HUES6 (cell line): ENCODE results near the gene SMIM43.

Experiments used
- H3K27ac ChIP-seq: 2 replicates; pipeline ENCODE4 v1.7.0; 2013; ENCODE audit warnings: low read depth, mild to moderate bottlenecking, low read length, inconsistent platforms
- H3K27me3 ChIP-seq: 2 replicates; pipeline ENCODE4 v1.6.1; 2013; ENCODE audit warnings: low read length; ENCODE audit not compliant: control insufficient read depth, insufficient read depth
- H3K36me3 ChIP-seq: 2 replicates; pipeline ENCODE4 v1.6.1; 2013; ENCODE audit warnings: low read length; ENCODE audit not compliant: control insufficient read depth, insufficient read depth
- H3K4me1 ChIP-seq: 2 replicates; pipeline ENCODE4 v1.6.1; 2013; ENCODE audit warnings: low read length; ENCODE audit not compliant: control insufficient read depth, insufficient read depth
- H3K4me3 ChIP-seq: 2 replicates; pipeline ENCODE4 v1.5.1; 2013; ENCODE audit warnings: low read depth, low read length
- H3K9ac ChIP-seq: one replicate; pipeline ENCODE4 v1.6.1; 2013; ENCODE audit warnings: mild to moderate bottlenecking, low read length
- H3K9me3 ChIP-seq: 2 replicates; pipeline ENCODE4 v1.6.1; 2013; ENCODE audit warnings: low read depth, low read length; ENCODE audit not compliant: control insufficient read depth, insufficient read depth

Gene SMIM43

DNA sequence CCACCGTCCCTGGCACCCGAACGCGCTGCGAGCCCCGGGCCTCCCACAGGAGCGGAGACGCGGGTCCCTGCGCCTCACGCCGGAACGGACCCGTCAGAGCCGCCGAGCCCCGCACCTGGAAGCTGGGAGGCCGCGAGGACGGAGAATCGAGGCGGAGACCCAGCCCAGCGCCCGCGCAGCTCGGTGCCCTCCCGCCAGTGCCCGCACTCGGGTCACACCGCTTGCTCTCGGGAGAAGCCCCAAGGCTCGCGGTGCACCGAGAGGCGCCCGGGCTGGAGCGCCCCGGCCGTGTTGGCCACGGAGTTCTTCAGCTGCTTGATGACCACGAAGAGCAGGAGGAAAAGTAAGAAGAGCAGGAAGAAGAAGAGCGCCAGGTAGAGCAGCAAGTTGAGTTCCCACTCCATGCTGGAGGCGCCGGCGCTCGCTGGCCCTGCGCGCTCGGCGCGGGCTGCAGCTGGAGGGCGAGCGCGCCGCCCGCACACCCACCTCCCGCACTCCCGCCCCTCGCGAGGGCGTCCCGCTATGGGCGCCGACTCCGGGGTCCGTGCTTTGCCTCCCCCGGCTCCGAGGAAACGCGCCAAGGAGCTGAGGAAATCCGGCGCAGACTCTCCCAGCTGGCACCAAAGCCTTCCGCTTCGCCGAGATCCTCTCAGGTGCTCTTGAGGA, at the start of gene SMIM43:
TSS of gene SMIM43 (minus strand) at position 463 of the 666 bp plus-strand sequence. CDS start at position 404, 59 bp downstream.
- Histone ChIP-seq H3K27me3 (peaks cover 76% of the 10 kb centered on the region), H3K27ac (no peak within 1 kb of the TSS), H3K4me1 (peaks cover 17% of the 10 kb centered on the region), H3K36me3 (no peaks in the 10 kb centered on the region), H3K9me3 (no peaks in the 10 kb centered on the region), H3K9ac (peak within 1 kb of the TSS; percentile 78), H3K4me3 (peak within 1 kb of the TSS; percentile 71)

DNA sequence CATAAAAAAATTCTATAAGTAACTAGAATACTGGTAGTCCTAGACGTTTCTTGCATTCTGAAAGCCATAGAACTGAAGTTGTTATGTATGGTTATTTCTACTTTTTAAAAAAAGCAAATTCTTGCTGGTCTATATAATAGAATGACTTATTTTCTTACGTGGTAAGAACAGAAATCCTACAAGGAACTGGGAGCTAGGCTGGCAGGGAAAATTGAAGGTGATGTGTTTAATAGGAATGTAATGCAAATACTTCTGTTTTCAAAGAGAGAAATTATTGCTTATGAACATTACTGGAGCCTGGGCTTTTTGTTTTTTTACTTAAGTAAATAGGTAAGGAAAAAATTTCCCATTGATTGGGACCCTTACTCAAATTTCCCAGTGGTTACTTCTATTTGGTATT, 49.8 kb upstream of the SMIM43 start:
- no peaks in the 10 kb centered on the region for H3K27me3 ChIP-seq
- no peak overlapping the region for H3K27ac ChIP-seq
- no peaks in the 10 kb centered on the region for H3K4me1 ChIP-seq
- peaks cover 97% of the 10 kb centered on the region for H3K36me3 ChIP-seq
- H3K9ac ChIP-seq, result no peak overlapping the region
- H3K4me3 ChIP-seq, result no peak overlapping the region
- H3K9me3 ChIP-seq, result no peaks in the 10 kb centered on the region

GRCh38 chr4:121811122-121811521, 46.2 kb upstream of the SMIM43 start:
- no peak overlapping the region for H3K9ac ChIP-seq
- no peak overlapping the region for H3K27ac ChIP-seq

GRCh38 chr4:121806411-121806810, 41.4 kb upstream of the SMIM43 start:
- Histone ChIP-seq H3K9me3 (no peaks in the 10 kb centered on the region), H3K27ac (no peak overlapping the region), H3K36me3 (peaks cover 86% of the 10 kb centered on the region), H3K4me3 (no peak overlapping the region), H3K4me1 (peaks cover 5% of the 10 kb centered on the region), H3K27me3 (no peaks in the 10 kb centered on the region), H3K9ac (no peak overlapping the region)

More at GRCh38 chr4:121811122-121811521, 46.2 kb upstream of the SMIM43 start:
- Histone ChIP-seq H3K4me3 (no peak overlapping the region), H3K27me3 (no peaks in the 10 kb centered on the region), H3K9me3 (no peaks in the 10 kb centered on the region), H3K4me1 (no peaks in the 10 kb centered on the region), H3K36me3 (peaks cover 95% of the 10 kb centered on the region)

DNA sequence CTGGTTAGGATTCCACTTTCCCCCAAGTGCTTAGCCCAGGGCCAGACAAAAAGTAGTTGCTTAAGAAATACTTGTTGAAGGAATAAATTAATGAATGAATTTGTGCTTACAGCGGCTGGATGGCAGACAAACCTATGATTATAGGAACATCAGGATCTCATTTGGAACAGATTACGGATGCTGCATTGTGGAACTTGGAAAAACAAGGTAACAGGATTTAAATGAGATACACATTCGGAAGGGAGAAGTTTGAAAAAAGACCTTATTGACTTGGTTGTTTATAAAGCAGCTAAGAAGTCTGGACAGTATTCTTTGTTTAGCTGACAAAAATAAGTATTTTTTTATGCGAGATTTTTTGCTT, 36.7 kb upstream of the SMIM43 start:
- Histone ChIP-seq H3K36me3 (peaks cover 43% of the 10 kb centered on the region), H3K27ac (peak overlapping the region; percentile 86), H3K27me3 (no peaks in the 10 kb centered on the region), H3K4me3 (peak overlapping the region; percentile 88), H3K9ac (peak overlapping the region; percentile 98), H3K4me1 (peaks cover 11% of the 10 kb centered on the region), H3K9me3 (no peaks in the 10 kb centered on the region)

GRCh38 chr4:121800961-121801714, 36.2 kb upstream of the SMIM43 start, which contains the start of gene EXOSC9:
Gene EXOSC9 (plus strand): TSS chr4:121801323. CDS start chr4:121801425, 102 bp downstream.
- peaks cover 37% of the 10 kb centered on the region for H3K36me3 ChIP-seq

GRCh38 chr4:121800638-121800960, 35.6 kb upstream of the SMIM43 start:
- peak overlapping the region; percentile 98 for H3K9ac ChIP-seq
- H3K36me3 ChIP-seq, result peaks cover 32% of the 10 kb centered on the region
- no peaks in the 10 kb centered on the region for H3K9me3 ChIP-seq
- H3K27ac ChIP-seq, result peak overlapping the region; percentile 86
- H3K4me1 ChIP-seq, result peaks cover 21% of the 10 kb centered on the region
- H3K27me3 ChIP-seq, result no peaks in the 10 kb centered on the region
- H3K4me3 ChIP-seq, result peak overlapping the region; percentile 88

More at GRCh38 chr4:121800961-121801714, 36.2 kb upstream of the SMIM43 start, which contains the start of gene EXOSC9:
- Histone ChIP-seq H3K27me3 (no peaks in the 10 kb centered on the region), H3K9me3 (no peaks in the 10 kb centered on the region), H3K4me1 (peaks cover 15% of the 10 kb centered on the region), H3K9ac (peak within 1 kb of the TSS; percentile 98), H3K4me3 (peak within 1 kb of the TSS; percentile 88), H3K27ac (peak within 1 kb of the TSS; percentile 86)

DNA sequence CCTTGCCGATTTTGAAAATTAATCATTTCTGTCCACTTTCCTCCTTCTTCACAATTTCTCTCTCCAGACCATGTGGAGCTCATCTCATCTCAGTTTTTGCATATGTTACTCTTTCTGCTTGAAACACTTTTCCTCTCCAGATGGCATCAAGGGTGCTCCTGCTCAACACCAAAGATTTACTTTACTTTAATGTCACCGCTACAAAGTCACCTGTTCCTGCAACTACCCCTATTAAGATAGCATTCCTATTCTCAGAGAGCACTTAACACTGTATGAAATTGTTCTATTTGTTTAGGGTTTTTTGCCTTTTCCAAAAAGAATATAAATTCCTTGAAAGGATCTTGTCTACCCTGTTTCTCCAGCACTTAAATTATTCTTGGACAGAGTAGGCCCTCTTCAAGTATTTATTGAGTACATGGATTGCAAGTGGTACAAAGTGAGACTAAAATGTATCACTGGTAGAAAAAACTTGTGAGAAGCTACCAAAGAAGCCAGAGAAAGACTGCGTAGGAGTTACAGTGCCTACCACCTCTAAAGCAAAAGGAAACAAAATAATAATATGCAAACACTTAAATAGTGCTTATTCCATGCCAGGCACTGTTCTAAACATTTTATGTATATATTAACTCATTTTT, 35.0 kb upstream of the SMIM43 start:
- peaks cover 26% of the 10 kb centered on the region for H3K36me3 ChIP-seq
- no peak overlapping the region for H3K4me3 ChIP-seq
- no peaks in the 10 kb centered on the region for H3K9me3 ChIP-seq
- H3K4me1 ChIP-seq, result peaks cover 25% of the 10 kb centered on the region
- H3K27me3 ChIP-seq, result no peaks in the 10 kb centered on the region
- H3K27ac ChIP-seq, result no peak overlapping the region
- H3K9ac ChIP-seq, result no peak overlapping the region

- no peak overlapping the region for H3K9ac ChIP-seq
- H3K27me3 ChIP-seq, result no peaks in the 10 kb centered on the region
- H3K27ac ChIP-seq, result no peak overlapping the region
- H3K36me3 ChIP-seq, result peaks cover 19% of the 10 kb centered on the region
- H3K9me3 ChIP-seq, result no peaks in the 10 kb centered on the region
- H3K4me3 ChIP-seq, result no peak overlapping the region
- peaks cover 32% of the 10 kb centered on the region for H3K4me1 ChIP-seq
These were observed 34.4 kb upstream of the SMIM43 start for GRCh38 chr4:121799208-121799823.

DNA sequence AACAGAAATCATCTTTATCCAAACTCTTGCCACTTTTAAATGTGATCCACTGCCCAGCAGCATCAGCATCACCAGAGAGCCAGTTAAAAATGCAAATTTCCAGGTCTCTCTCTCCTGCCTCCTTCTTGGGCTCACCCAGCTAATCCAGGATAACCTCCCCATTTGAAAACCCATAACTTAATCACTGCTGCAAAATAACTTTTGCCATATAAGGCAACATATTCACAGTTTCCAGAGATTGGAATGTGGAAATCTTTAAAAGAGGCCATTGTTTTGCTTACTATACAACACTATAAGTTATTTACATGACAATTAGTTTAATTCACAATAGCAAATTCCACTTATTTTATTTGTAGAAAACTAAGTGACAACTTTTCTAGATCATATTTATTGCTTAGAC, 31.3 kb upstream of the SMIM43 start:
- peaks cover 29% of the 10 kb centered on the region for H3K4me1 ChIP-seq
- peak overlapping the region; percentile 67 for H3K9ac ChIP-seq

More for the DNA sequence above, 31.3 kb upstream of the SMIM43 start:
- no peaks in the 10 kb centered on the region for H3K9me3 ChIP-seq
- H3K27me3 ChIP-seq, result no peaks in the 10 kb centered on the region
- no peak overlapping the region for H3K4me3 ChIP-seq
- peak overlapping the region; percentile 92 for H3K27ac ChIP-seq
- no peaks in the 10 kb centered on the region for H3K36me3 ChIP-seq
